ENCODE results near the gene CDK19.

CDK19 gene

DNA sequence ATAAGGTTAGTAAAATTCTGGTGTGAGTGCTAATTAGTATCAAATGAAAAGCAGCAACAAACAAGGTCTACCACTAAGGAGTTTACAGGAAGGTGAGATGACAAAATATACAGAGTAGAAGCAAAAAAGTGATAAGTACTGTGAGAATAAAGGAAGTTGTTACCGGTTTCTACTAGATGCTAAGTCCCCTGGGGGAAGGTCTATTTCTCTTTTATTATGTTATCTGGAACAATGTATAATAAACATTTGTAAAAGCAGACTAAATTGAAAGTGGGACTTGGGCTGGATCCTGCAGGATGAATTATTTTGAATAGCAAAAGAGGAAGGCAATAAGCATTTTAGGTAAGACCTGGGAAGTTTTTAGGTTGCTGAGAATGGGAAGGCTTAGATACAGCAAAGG lies 180.2 kb downstream of the CDK19 start:
- DNase-seq (ENCODE audit: low read depth, low spot score), result no peak
- Histone ChIP-seq H3K36me3 (ENCODE audit: insufficient read depth, low read length) (no peaks in the 10 kb centered on the region), H3K27ac (no peak overlapping the region), H3K9me3 (ENCODE audit: low read depth, low read length) (no peaks in the 10 kb centered on the region), H3K9ac (ENCODE audit: insufficient read length) (no peak overlapping the region), H3K4me3 (no peak overlapping the region)
- TF ChIP-seq FOXP2 (optimal IDR thresholded peaks at IDR 0.05; ENCODE audit: control extremely low read depth, extremely low read length, insufficient read depth) (no peak), POLR2AphosphoS5 (IDR thresholded peaks at IDR 0.05; ENCODE audit: borderline replicate concordance, low read depth, low read length) (no peak), EZH2 (IDR thresholded peaks at IDR 0.05) (no peak)

DNA sequence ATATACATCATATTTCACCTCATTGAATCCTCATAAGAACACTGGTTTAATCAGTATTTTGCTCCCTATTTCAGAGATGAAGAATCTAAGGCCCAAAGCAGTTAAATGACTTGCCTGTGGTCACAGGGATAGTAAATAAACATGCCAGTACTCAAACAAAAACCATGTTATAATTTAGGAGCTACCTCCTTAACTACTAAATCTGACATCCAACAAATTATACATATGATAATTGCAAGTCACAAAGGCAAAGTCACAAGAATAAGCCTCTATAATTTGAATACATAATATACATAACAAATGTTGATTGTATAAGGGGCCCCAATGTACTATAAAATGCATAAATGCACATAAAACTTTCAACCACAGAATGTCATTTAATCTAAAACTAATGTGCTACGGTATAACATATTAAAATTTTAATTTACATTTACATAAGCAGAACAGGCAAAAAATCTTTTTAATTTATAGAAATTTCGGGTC lies 181.5 kb downstream of the CDK19 start:
- no peak for TF ChIP-seq EZH2 (IDR thresholded peaks at IDR 0.05)
- no peak overlapping the region for H3K27ac ChIP-seq
- H3K9me3 ChIP-seq (ENCODE audit: low read depth, low read length), result no peaks in the 10 kb centered on the region
- H3K4me3 ChIP-seq, result no peak overlapping the region
- no peak overlapping the region for H3K9ac ChIP-seq (ENCODE audit: insufficient read length)
- H3K36me3 ChIP-seq (ENCODE audit: insufficient read depth, low read length), result no peaks in the 10 kb centered on the region
- no peak for DNase-seq (ENCODE audit: low read depth, low spot score)

DNA sequence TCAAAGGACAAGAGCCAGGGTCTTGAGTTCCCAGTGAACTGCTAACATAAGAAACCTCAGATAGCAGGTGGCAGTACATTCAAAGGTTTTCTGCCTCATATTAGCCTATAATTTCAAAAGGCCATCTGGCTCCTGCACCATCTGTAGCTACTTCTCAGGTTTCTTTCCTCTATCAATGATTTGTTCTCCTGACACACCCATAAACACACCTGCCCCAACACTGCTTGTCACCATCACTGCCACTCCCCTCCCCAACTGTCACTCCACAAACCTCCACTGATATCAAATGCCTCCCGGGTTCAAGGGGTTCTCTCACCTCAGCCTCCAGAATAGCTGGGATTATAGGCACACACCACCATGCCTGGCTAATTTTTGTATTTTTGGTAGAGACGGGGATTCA lies 186.1 kb downstream of the CDK19 start:
- Histone ChIP-seq H3K27ac (no peak overlapping the region), H3K36me3 (ENCODE audit: insufficient read depth, low read length) (no peaks in the 10 kb centered on the region), H3K4me3 (no peak overlapping the region), H3K9me3 (ENCODE audit: low read depth, low read length) (no peaks in the 10 kb centered on the region), H3K9ac (ENCODE audit: insufficient read length) (no peak overlapping the region)
- TF ChIP-seq EZH2 (IDR thresholded peaks at IDR 0.05) (no peak), FOXP2 (optimal IDR thresholded peaks at IDR 0.05; ENCODE audit: control extremely low read depth, extremely low read length, insufficient read depth) (no peak), POLR2AphosphoS5 (IDR thresholded peaks at IDR 0.05; ENCODE audit: borderline replicate concordance, low read depth, low read length) (no peak)
- no peak for DNase-seq (ENCODE audit: low read depth, low spot score)

DNA sequence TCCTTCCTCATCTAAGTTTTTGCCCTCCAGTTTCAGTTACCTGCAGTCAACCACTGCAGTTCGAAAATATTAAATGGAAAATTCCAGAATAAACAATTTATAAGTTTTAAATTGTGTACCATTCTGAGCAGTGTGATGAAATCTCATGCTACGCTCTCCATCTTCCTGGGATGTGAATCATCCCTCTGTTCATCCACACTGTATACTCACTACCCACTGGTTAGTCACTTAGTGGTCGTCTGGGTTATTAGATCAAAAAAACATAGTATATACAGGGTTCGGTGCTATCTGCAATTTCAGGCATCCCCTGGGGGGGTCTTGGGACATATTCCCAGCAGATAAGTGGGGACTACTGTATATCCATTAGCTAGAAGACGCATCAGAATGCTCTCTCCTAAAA lies 186.9 kb downstream of the CDK19 start:
- no peak for TF ChIP-seq FOXP2 (optimal IDR thresholded peaks at IDR 0.05; ENCODE audit: control extremely low read depth, extremely low read length, insufficient read depth)
- no peak for TF ChIP-seq POLR2AphosphoS5 (IDR thresholded peaks at IDR 0.05; ENCODE audit: borderline replicate concordance, low read depth, low read length)
- no peak for TF ChIP-seq EZH2 (IDR thresholded peaks at IDR 0.05)
- DNase-seq (ENCODE audit: low read depth, low spot score), result no peak
- H3K27ac ChIP-seq, result no peak overlapping the region
- H3K4me3 ChIP-seq, result no peak overlapping the region
- no peak overlapping the region for H3K9ac ChIP-seq (ENCODE audit: insufficient read length)
- no peaks in the 10 kb centered on the region for H3K36me3 ChIP-seq (ENCODE audit: insufficient read depth, low read length)
- H3K9me3 ChIP-seq (ENCODE audit: low read depth, low read length), result no peaks in the 10 kb centered on the region

DNA sequence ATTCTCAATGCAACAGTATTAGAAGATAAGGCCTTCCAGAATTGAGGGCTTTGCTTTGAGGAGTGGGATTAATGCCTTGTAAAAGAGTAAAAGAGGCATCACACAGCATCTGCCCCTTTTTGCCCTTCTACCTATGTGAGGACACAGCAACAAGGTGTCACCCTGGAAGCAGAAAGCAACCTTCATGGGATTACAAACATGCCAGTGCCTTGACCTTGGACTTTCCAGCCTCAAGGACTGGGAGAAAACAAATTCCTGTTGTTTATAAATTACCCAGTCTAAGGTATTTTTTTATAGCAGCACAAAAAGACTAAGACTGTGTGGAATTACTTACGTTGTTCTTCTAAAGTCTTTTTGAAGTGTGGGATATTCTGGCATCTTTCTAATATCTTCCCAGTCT lies 188.8 kb downstream of the CDK19 start:
- no peak for DNase-seq (ENCODE audit: low read depth, low spot score)
- TF ChIP-seq POLR2AphosphoS5 (IDR thresholded peaks at IDR 0.05; ENCODE audit: borderline replicate concordance, low read depth, low read length), result no peak
- TF ChIP-seq FOXP2 (optimal IDR thresholded peaks at IDR 0.05; ENCODE audit: control extremely low read depth, extremely low read length, insufficient read depth), result no peak
- no peak for TF ChIP-seq EZH2 (IDR thresholded peaks at IDR 0.05)
- Histone ChIP-seq H3K9ac (ENCODE audit: insufficient read length) (no peak overlapping the region), H3K4me3 (no peak overlapping the region), H3K27ac (no peak overlapping the region), H3K36me3 (ENCODE audit: insufficient read depth, low read length) (peaks cover 11% of the 10 kb centered on the region), H3K9me3 (ENCODE audit: low read depth, low read length) (no peaks in the 10 kb centered on the region)

DNA sequence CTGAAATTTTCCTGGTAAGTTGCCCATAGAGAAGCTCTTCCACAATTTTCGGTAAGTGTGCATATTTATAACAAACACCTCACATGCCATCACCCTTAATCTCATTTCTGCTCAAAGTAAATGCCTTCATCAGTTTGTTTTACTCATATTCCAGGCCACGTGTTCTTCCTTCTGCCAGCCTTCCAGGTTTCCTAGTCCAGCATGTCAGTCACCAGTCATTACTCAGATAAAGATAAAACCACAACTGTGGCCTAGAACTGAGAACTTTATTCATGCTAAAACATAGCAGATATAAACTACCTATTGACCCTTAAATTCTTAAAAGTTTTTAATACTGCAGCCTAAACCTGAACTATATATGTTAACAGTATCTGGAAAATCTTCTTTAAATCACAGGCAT lies 189.4 kb downstream of the CDK19 start:
- H3K36me3 ChIP-seq (ENCODE audit: insufficient read depth, low read length), result peaks cover 15% of the 10 kb centered on the region

DNA sequence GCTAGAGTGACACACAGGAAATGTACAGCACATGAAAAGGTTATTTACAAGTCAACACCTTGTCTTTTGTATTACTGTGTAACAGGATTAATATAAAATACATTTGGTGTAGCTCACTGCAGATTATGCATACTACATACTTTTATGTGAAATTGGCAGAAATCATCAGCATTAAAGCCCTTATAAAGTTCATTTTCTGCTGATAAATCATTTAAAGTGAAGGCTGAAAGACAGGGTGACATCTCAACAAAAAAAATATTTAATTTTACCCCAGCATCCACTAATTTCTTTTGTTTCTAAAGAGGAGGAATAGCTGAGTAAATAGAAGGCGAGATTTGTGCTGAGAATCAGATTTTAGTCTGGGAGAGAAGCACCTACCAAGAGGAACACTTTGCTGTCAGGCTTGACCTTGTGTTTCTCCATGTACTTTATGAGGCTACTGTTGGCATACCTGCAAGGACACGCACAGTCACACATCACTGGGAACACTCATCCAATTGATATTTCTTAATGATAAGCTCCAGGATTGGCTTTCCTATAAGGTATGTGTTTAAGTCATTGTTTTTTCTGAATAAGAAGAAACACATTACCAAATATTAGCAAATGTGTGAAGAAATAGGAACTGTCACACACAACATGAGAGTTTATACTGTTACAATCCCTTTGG lies 192.2 kb downstream of the CDK19 start:
- Histone ChIP-seq H3K9me3 (ENCODE audit: low read depth, low read length) (no peaks in the 10 kb centered on the region), H3K4me3 (no peak overlapping the region), H3K27ac (no peak overlapping the region), H3K9ac (ENCODE audit: insufficient read length) (no peak overlapping the region), H3K36me3 (ENCODE audit: insufficient read depth, low read length) (peaks cover 15% of the 10 kb centered on the region)
- TF ChIP-seq POLR2AphosphoS5 (IDR thresholded peaks at IDR 0.05; ENCODE audit: borderline replicate concordance, low read depth, low read length) (no peak), EZH2 (IDR thresholded peaks at IDR 0.05) (no peak), FOXP2 (optimal IDR thresholded peaks at IDR 0.05; ENCODE audit: control extremely low read depth, extremely low read length, insufficient read depth) (no peak)
- DNase-seq (ENCODE audit: low read depth, low spot score), result no peak

More for the DNA sequence above, 189.4 kb downstream of the CDK19 start:
- DNase-seq (ENCODE audit: low read depth, low spot score), result no peak
- Histone ChIP-seq H3K9ac (ENCODE audit: insufficient read length) (no peak overlapping the region), H3K4me3 (no peak overlapping the region), H3K27ac (no peak overlapping the region), H3K9me3 (ENCODE audit: low read depth, low read length) (no peaks in the 10 kb centered on the region)
- no peak for TF ChIP-seq POLR2AphosphoS5 (IDR thresholded peaks at IDR 0.05; ENCODE audit: borderline replicate concordance, low read depth, low read length)
- no peak for TF ChIP-seq EZH2 (IDR thresholded peaks at IDR 0.05)
- TF ChIP-seq FOXP2 (optimal IDR thresholded peaks at IDR 0.05; ENCODE audit: control extremely low read depth, extremely low read length, insufficient read depth), result no peak

DNA sequence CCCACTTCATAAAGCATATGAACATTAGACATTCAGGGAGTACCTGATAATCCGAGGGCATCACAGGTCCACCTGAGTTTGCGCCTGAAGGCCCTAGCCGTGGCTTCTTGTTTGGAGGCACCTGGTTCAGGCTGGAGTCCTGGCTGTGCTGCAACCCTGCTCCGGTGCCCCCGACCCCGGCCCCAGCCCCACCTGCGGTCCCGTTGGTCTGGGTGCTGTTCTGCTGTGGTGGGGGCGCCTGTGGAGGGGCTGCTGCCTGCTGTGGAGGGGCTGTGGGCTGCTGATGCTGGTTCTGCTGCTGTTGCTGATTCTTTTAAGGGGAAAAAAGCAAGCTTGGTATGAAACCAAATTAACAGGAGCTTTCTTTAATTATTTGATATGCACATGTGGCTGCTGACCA lies 194.2 kb downstream of the CDK19 start:
- no peak for DNase-seq (ENCODE audit: low read depth, low spot score)
- no peak overlapping the region for H3K9ac ChIP-seq (ENCODE audit: insufficient read length)
- no peaks in the 10 kb centered on the region for H3K9me3 ChIP-seq (ENCODE audit: low read depth, low read length)
- H3K36me3 ChIP-seq (ENCODE audit: insufficient read depth, low read length), result peaks cover 15% of the 10 kb centered on the region
- no peak overlapping the region for H3K27ac ChIP-seq
- no peak for TF ChIP-seq POLR2AphosphoS5 (IDR thresholded peaks at IDR 0.05; ENCODE audit: borderline replicate concordance, low read depth, low read length)
- no peak overlapping the region for H3K4me3 ChIP-seq

DNA sequence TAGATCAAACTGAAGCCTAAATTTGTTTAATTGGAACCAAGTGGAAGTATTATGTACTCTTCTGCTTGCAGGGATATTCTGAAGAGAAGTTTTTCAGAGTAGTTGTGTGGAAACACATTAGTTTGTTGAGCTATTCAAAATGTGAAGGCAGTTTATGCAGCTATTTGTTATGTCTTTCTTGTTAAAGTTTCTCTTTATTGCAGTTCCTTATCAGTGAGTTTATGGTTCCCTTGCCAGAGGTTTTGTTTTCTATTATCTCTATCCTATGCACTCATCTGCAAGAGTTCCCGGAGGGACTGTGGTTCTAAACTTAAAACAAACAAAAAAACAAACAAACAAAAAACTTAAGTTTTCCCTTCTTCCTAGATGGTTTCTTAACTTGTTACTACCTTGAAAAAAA lies 195.2 kb downstream of the CDK19 start:
- no peak overlapping the region for H3K9ac ChIP-seq (ENCODE audit: insufficient read length)

More for the DNA sequence above, 195.2 kb downstream of the CDK19 start:
- no peak overlapping the region for H3K4me3 ChIP-seq
- no peak for TF ChIP-seq POLR2AphosphoS5 (IDR thresholded peaks at IDR 0.05; ENCODE audit: borderline replicate concordance, low read depth, low read length)
- TF ChIP-seq EZH2 (IDR thresholded peaks at IDR 0.05), result no peak
- TF ChIP-seq FOXP2 (optimal IDR thresholded peaks at IDR 0.05; ENCODE audit: control extremely low read depth, extremely low read length, insufficient read depth), result no peak
- H3K27ac ChIP-seq, result no peak overlapping the region
- H3K36me3 ChIP-seq (ENCODE audit: insufficient read depth, low read length), result peaks cover 15% of the 10 kb centered on the region
- H3K9me3 ChIP-seq (ENCODE audit: low read depth, low read length), result no peaks in the 10 kb centered on the region
- no peak for DNase-seq (ENCODE audit: low read depth, low spot score)

All from SK-N-MC (cell line).